Mesendoderm (in vitro differentiated cells): ENCODE measurements around the gene NEFH.

ENCODE experiments used
- DNase-seq: peaks from one replicate; pipeline ENCODE4 v3.0.0; 2013
- H2AK5ac ChIP-seq: 2 replicates; pipeline ENCODE4 v1.6.1; 2013; ENCODE audit warnings: low read length, inconsistent platforms
- H2BK120ac ChIP-seq: 2 replicates; pipeline ENCODE4 v1.6.1; 2013; ENCODE audit warnings: low read depth, mild to moderate bottlenecking, low read length, moderate library complexity, mixed read lengths
- H2BK15ac ChIP-seq: replicated peaks from 2 replicates; pipeline ENCODE4 v1.6.1; 2013; ENCODE audit warnings: low read depth, mild to moderate bottlenecking, moderate library complexity
- H2BK5ac ChIP-seq: 2 replicates; pipeline ENCODE4 v1.6.1; 2013; ENCODE audit warnings: low read length, inconsistent platforms
- H3K18ac ChIP-seq: 2 replicates; pipeline ENCODE4 v1.6.1; 2013; ENCODE audit warnings: mild to moderate bottlenecking, low read length, mixed read lengths
- H3K23ac ChIP-seq: one replicate; pipeline ENCODE4 v1.6.1; 2013; ENCODE audit warnings: low read length
- H3K27ac ChIP-seq: 2 replicates; pipeline ENCODE4 v1.5.1; 2013; ENCODE audit warnings: low read depth, mild to moderate bottlenecking, inconsistent platforms, low read length, moderate library complexity
- H3K27me3 ChIP-seq: 2 replicates; pipeline ENCODE4 v1.6.1; 2013; ENCODE audit warnings: low read length, control low read depth, mild to moderate bottlenecking, inconsistent platforms; ENCODE audit not compliant: insufficient read depth, poor library complexity
- H3K36me3 ChIP-seq: 2 replicates; pipeline ENCODE4 v1.6.1; 2013; ENCODE audit warnings: low read length, inconsistent platforms; ENCODE audit not compliant: control insufficient read depth, insufficient read depth
- H3K4ac ChIP-seq: one replicate; pipeline ENCODE4 v1.6.1; 2013; ENCODE audit warnings: low read depth, mild to moderate bottlenecking, low read length, moderate library complexity
- H3K4me1 ChIP-seq: 2 replicates; pipeline ENCODE4 v1.6.1; 2013; ENCODE audit warnings: low read depth, low read length, inconsistent platforms; ENCODE audit not compliant: control insufficient read depth
- H3K4me2 ChIP-seq: 2 replicates; pipeline ENCODE4 v1.6.1; 2013; ENCODE audit warnings: low read length
- H3K4me3 ChIP-seq: 2 replicates; pipeline ENCODE4 v1.5.1; 2013; ENCODE audit warnings: mild to moderate bottlenecking, low read length
- H3K56ac ChIP-seq: one replicate; pipeline ENCODE4 v1.6.1; 2013; ENCODE audit warnings: low read length
- H3K79me1 ChIP-seq: 2 replicates; pipeline ENCODE4 v1.6.1; 2013; ENCODE audit warnings: low read length, inconsistent platforms
- H3K79me2 ChIP-seq: 2 replicates; pipeline ENCODE4 v1.6.1; 2013; ENCODE audit warnings: mild to moderate bottlenecking, low read length; ENCODE audit not compliant: control insufficient read depth, insufficient read depth
- H3K9ac ChIP-seq: 2 replicates; pipeline ENCODE4 v1.6.1; 2013; ENCODE audit warnings: low read length, inconsistent platforms
- H4K5ac ChIP-seq: one replicate; pipeline ENCODE4 v1.6.1; 2013; ENCODE audit warnings: low read length
- H4K8ac ChIP-seq: one replicate; pipeline ENCODE4 v1.6.1; 2013; ENCODE audit warnings: low read depth, mild to moderate bottlenecking, control low read depth, low read length, moderate library complexity
- WGBS: extraction: QIAGEN DNeasy Blood & Tissue Kit; methylation state at CpG from one replicate; pipeline ENCODE4 v1.1.7; 2013; ENCODE audit warnings: low lambda C conversion rate, missing lambda C conversion rate; ENCODE audit not compliant: insufficient coverage; ENCODE audit errors: extremely low coverage; 5-methylcytosine and 5-hydroxymethylcytosine counted together

Gene NEFH

GRCh38 chr22:29477723-29478318, 2.2 kb upstream of the NEFH start:
- Histone ChIP-seq H3K79me2 (no peaks in the 10 kb centered on the region), H3K4me1 (no peaks in the 10 kb centered on the region), H3K4me3 (no peak overlapping the region), H4K5ac (no peak overlapping the region), H2BK5ac (no peak overlapping the region), H2AK5ac (no peak overlapping the region), H3K4me2 (no peak overlapping the region), H2BK15ac (no peak overlapping the region), H3K18ac (no peak overlapping the region), H3K79me1 (no peaks in the 10 kb centered on the region), H4K8ac (no peak overlapping the region), H3K56ac (no peak overlapping the region), H3K4ac (no peak overlapping the region), H3K23ac (no peak overlapping the region), H3K36me3 (no peaks in the 10 kb centered on the region), H3K9ac (no peak overlapping the region), H2BK120ac (no peak overlapping the region), H3K27ac (no peak overlapping the region), H3K27me3 (peaks cover 18% of the 10 kb centered on the region)
- no CpG with 5 or more reads among the region's 4 CpGs for WGBS
- DNase-seq, result peak; percentile 31

- H2BK15ac ChIP-seq, result no peak overlapping the region
- H2AK5ac ChIP-seq, result no peak overlapping the region
- H2BK120ac ChIP-seq, result no peak overlapping the region
- no peak overlapping the region for H3K27ac ChIP-seq
- H3K4ac ChIP-seq, result no peak overlapping the region
- H3K79me1 ChIP-seq, result no peaks in the 10 kb centered on the region
- no peak overlapping the region for H4K8ac ChIP-seq
- no peaks in the 10 kb centered on the region for H3K79me2 ChIP-seq
- H3K23ac ChIP-seq, result no peak overlapping the region
- H3K4me1 ChIP-seq, result no peaks in the 10 kb centered on the region
- H3K36me3 ChIP-seq, result no peaks in the 10 kb centered on the region
- no CpG with 5 or more reads among the region's 21 CpGs for WGBS
- DNase-seq, result peak; percentile 56
- H3K56ac ChIP-seq, result no peak overlapping the region
- peaks cover 18% of the 10 kb centered on the region for H3K27me3 ChIP-seq
- H3K4me3 ChIP-seq, result no peak overlapping the region
- H4K5ac ChIP-seq, result no peak overlapping the region
- no peak overlapping the region for H3K18ac ChIP-seq
- H2BK5ac ChIP-seq, result no peak overlapping the region
- no peak overlapping the region for H3K4me2 ChIP-seq
- no peak overlapping the region for H3K9ac ChIP-seq
Observed at GRCh38 chr22:29478326-29479276, 1.4 kb upstream of the NEFH start.

GRCh38 chr22:29480262-29480511, 169 bp downstream of the NEFH start:
- Histone ChIP-seq H3K18ac (no peak overlapping the region), H3K27ac (no peak overlapping the region), H3K4me3 (no peak overlapping the region), H2BK5ac (no peak overlapping the region), H3K56ac (no peak overlapping the region), H2BK120ac (no peak overlapping the region), H3K79me1 (no peaks in the 10 kb centered on the region), H3K4me2 (no peak overlapping the region), H3K23ac (no peak overlapping the region), H3K9ac (no peak overlapping the region), H3K27me3 (peaks cover 18% of the 10 kb centered on the region), H4K8ac (no peak overlapping the region), H2BK15ac (no peak overlapping the region), H3K4me1 (no peaks in the 10 kb centered on the region), H3K36me3 (no peaks in the 10 kb centered on the region), H3K79me2 (no peaks in the 10 kb centered on the region), H4K5ac (no peak overlapping the region), H2AK5ac (no peak overlapping the region), H3K4ac (no peak overlapping the region)
- DNase-seq, result no peak
- no CpG with 5 or more reads among the region's 39 CpGs for WGBS

- H3K27ac ChIP-seq, result no peak overlapping the region
- H3K56ac ChIP-seq, result peak overlapping the region; percentile 50
- no peaks in the 10 kb centered on the region for H3K79me2 ChIP-seq
- no peak overlapping the region for H3K4me3 ChIP-seq
- no peaks in the 10 kb centered on the region for H3K79me1 ChIP-seq
- no CpG with 5 or more reads among the region's 107 CpGs for WGBS
- peak; percentile 86 for DNase-seq
- no peak overlapping the region for H2AK5ac ChIP-seq
- peaks cover 18% of the 10 kb centered on the region for H3K27me3 ChIP-seq
- no peak overlapping the region for H4K8ac ChIP-seq
- peak overlapping the region; percentile 26 for H3K4me2 ChIP-seq
- no peak overlapping the region for H2BK5ac ChIP-seq
- no peaks in the 10 kb centered on the region for H3K36me3 ChIP-seq
- no peak overlapping the region for H2BK120ac ChIP-seq
- no peak overlapping the region for H3K4ac ChIP-seq
- no peaks in the 10 kb centered on the region for H3K4me1 ChIP-seq
- H3K18ac ChIP-seq, result no peak overlapping the region
- H2BK15ac ChIP-seq, result no peak overlapping the region
- H3K9ac ChIP-seq, result peak overlapping the region; percentile 26
- H3K23ac ChIP-seq, result no peak overlapping the region
- no peak overlapping the region for H4K5ac ChIP-seq
Observed at GRCh38 chr22:29480512-29481264, 670 bp downstream of the NEFH start.

- peak overlapping the region; percentile 50 for H3K56ac ChIP-seq
- H3K4me3 ChIP-seq, result no peak overlapping the region
- H3K4me1 ChIP-seq, result no peaks in the 10 kb centered on the region
- no peaks in the 10 kb centered on the region for H3K79me1 ChIP-seq
- no peak overlapping the region for H3K27ac ChIP-seq
- H3K4ac ChIP-seq, result no peak overlapping the region
- no peak overlapping the region for H3K23ac ChIP-seq
- no peak overlapping the region for H4K5ac ChIP-seq
- no CpG with 5 or more reads among the region's 15 CpGs for WGBS
- H3K18ac ChIP-seq, result no peak overlapping the region
- H3K79me2 ChIP-seq, result no peaks in the 10 kb centered on the region
- peak overlapping the region; percentile 26 for H3K4me2 ChIP-seq
- H2BK120ac ChIP-seq, result no peak overlapping the region
- no peak overlapping the region for H2AK5ac ChIP-seq
- no peak overlapping the region for H4K8ac ChIP-seq
- peak; percentile 74 for DNase-seq
- no peaks in the 10 kb centered on the region for H3K36me3 ChIP-seq
- H3K27me3 ChIP-seq, result peaks cover 18% of the 10 kb centered on the region
- H2BK5ac ChIP-seq, result no peak overlapping the region
- H2BK15ac ChIP-seq, result no peak overlapping the region
- peak overlapping the region; percentile 26 for H3K9ac ChIP-seq
Observed at GRCh38 chr22:29481265-29482000, 1.4 kb downstream of the NEFH start.
